ENCODE results near the gene SAMMSON. TPM values are rescaled to one million over a fixed set of nuclear protein-coding genes. Genes with fewer than 3 reads are reported as not detected.

SAMMSON gene
- total RNA-seq: under 0.01 TPM
- 0.05 TPM for polyA plus RNA-seq
- long read RNA-seq, donor 1: 0 reads
- long read RNA-seq, donor 2: 0 reads
- long read RNA-seq, donor 3: 0 reads
- long read RNA-seq, donor 4: 0 reads
- long read RNA-seq, donor 5: 0 reads
- long read RNA-seq, donor 6: 0 reads
- long read RNA-seq, donor 7: 0 reads
- long read RNA-seq, donor 8: 0 reads
- long read RNA-seq, donor 9: 0 reads
- long read RNA-seq, donor 10: 0 reads

- Histone ChIP-seq H3K4me1 (ENCODE audit: control insufficient read depth in 2 of 2, insufficient read depth in 2 of 2, low read length in 2 of 2) (no peaks in the 10 kb centered on the region), H3K27ac (ENCODE audit: low read depth in 1 of 2, low read length in 1 of 2) (no peak within 1 kb of the TSS), H3K9me3 (ENCODE audit: control insufficient read depth in 2 of 2, insufficient read depth in 1 of 2, low read length in 1 of 2) (peaks cover 0 to 3% of the 10 kb centered on the region in 2 donors), H3K4me3 (ENCODE audit: low read length in 2 of 2) (no peak within 1 kb of the TSS), H3K27me3 (ENCODE audit: control insufficient read depth in 2 of 2, insufficient read depth in 1 of 2, low read length in 1 of 2) (no peaks in the 10 kb centered on the region), H3K36me3 (ENCODE audit: control insufficient read depth in 2 of 2, insufficient read depth in 2 of 2, low read length in 1 of 2) (no peaks in the 10 kb centered on the region)
- DNase-seq (ENCODE audit: low read depth in 6 of 9, low spot score in 9 of 9): no peak
- WGBS: 97% methylated on average over 29 of the region's 29 CpGs
Observed at GRCh38 chr3:69999140-70000027, at the start of gene SAMMSON. Gene SAMMSON (plus strand): TSS chr3:69999733.

GRCh38 chr3:69951616-69952015 lies 47.9 kb upstream of the SAMMSON start:
- no peak overlapping the region for H3K4me3 ChIP-seq (ENCODE audit: low read length in 2 of 2)
- H3K9me3 ChIP-seq (ENCODE audit: control insufficient read depth in 2 of 2, insufficient read depth in 1 of 2, low read length in 1 of 2): no peaks in the 10 kb centered on the region
- no peaks in the 10 kb centered on the region for H3K27me3 ChIP-seq (ENCODE audit: control insufficient read depth in 2 of 2, insufficient read depth in 1 of 2, low read length in 1 of 2)
- no peak for DNase-seq (ENCODE audit: low read depth in 6 of 9, low spot score in 9 of 9)
- H3K27ac ChIP-seq (ENCODE audit: low read depth in 1 of 2, low read length in 1 of 2): no peak overlapping the region
- no peaks in the 10 kb centered on the region for H3K4me1 ChIP-seq (ENCODE audit: control insufficient read depth in 2 of 2, insufficient read depth in 2 of 2, low read length in 2 of 2)
- WGBS: 92% methylated on average over 3 of the region's 3 CpGs
- H3K36me3 ChIP-seq (ENCODE audit: control insufficient read depth in 2 of 2, insufficient read depth in 2 of 2, low read length in 1 of 2): no peaks in the 10 kb centered on the region

GRCh38 chr3:69959581-69959980 lies 40.0 kb upstream of the SAMMSON start:
- Histone ChIP-seq H3K36me3 (ENCODE audit: control insufficient read depth in 2 of 2, insufficient read depth in 2 of 2, low read length in 1 of 2) (peaks cover 0 to 4% of the 10 kb centered on the region in 2 donors), H3K27me3 (ENCODE audit: control insufficient read depth in 2 of 2, insufficient read depth in 1 of 2, low read length in 1 of 2) (no peaks in the 10 kb centered on the region), H3K4me1 (ENCODE audit: control insufficient read depth in 2 of 2, insufficient read depth in 2 of 2, low read length in 2 of 2) (no peaks in the 10 kb centered on the region), H3K4me3 (ENCODE audit: low read length in 2 of 2) (no peak overlapping the region), H3K27ac (ENCODE audit: low read depth in 1 of 2, low read length in 1 of 2) (no peak overlapping the region), H3K9me3 (ENCODE audit: control insufficient read depth in 2 of 2, insufficient read depth in 1 of 2, low read length in 1 of 2) (no peaks in the 10 kb centered on the region)
- DNase-seq (ENCODE audit: low read depth in 6 of 9, low spot score in 9 of 9): no peak
- 95% methylated on average over 7 of the region's 7 CpGs for WGBS

GRCh38 chr3:69961706-69962439 lies 37.7 kb upstream of the SAMMSON start:
- Histone ChIP-seq H3K4me1 (ENCODE audit: control insufficient read depth in 2 of 2, insufficient read depth in 2 of 2, low read length in 2 of 2) (no peaks in the 10 kb centered on the region), H3K27me3 (ENCODE audit: control insufficient read depth in 2 of 2, insufficient read depth in 1 of 2, low read length in 1 of 2) (no peaks in the 10 kb centered on the region), H3K27ac (ENCODE audit: low read depth in 1 of 2, low read length in 1 of 2) (no peak overlapping the region), H3K36me3 (ENCODE audit: control insufficient read depth in 2 of 2, insufficient read depth in 2 of 2, low read length in 1 of 2) (peaks cover 0 to 4% of the 10 kb centered on the region in 2 donors), H3K4me3 (ENCODE audit: low read length in 2 of 2) (no peak overlapping the region), H3K9me3 (ENCODE audit: control insufficient read depth in 2 of 2, insufficient read depth in 1 of 2, low read length in 1 of 2) (no peaks in the 10 kb centered on the region)
- DNase-seq (ENCODE audit: low read depth in 6 of 9, low spot score in 9 of 9): no peak
- 96% methylated on average over 5 of the region's 5 CpGs for WGBS

DNA sequence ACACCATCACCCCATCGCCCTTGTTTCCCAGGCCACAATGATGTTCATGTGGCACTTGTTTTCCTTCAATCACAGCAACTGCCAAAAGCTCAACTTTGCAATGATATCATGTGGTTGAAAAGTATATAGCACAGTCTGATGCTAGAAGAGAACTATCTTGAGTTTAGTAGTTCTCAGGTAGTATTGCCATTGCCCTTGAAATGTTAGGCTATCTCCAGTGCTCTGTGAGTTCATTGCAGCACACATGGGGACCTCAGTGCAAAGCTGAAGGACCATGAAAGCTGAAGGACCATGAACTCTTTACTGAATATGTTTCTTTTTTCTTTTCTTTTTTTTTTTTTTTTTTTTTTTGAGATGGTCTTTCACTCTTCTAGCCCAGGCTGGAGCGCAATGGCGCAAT lies 35.9 kb upstream of the SAMMSON start:
- WGBS: 98% methylated on average over 3 of the region's 3 CpGs
- H3K36me3 ChIP-seq (ENCODE audit: control insufficient read depth in 2 of 2, insufficient read depth in 2 of 2, low read length in 1 of 2): peaks cover 0 to 4% of the 10 kb centered on the region in 2 donors

GRCh38 chr3:69967156-69967555 lies 32.4 kb upstream of the SAMMSON start:
- 98% methylated on average over 6 of the region's 6 CpGs for WGBS
- no peak for DNase-seq (ENCODE audit: low read depth in 6 of 9, low spot score in 9 of 9)
- Histone ChIP-seq H3K27me3 (ENCODE audit: control insufficient read depth in 2 of 2, insufficient read depth in 1 of 2, low read length in 1 of 2) (no peaks in the 10 kb centered on the region), H3K27ac (ENCODE audit: low read depth in 1 of 2, low read length in 1 of 2) (no peak overlapping the region), H3K9me3 (ENCODE audit: control insufficient read depth in 2 of 2, insufficient read depth in 1 of 2, low read length in 1 of 2) (no peaks in the 10 kb centered on the region), H3K4me3 (ENCODE audit: low read length in 2 of 2) (no peak overlapping the region), H3K4me1 (ENCODE audit: control insufficient read depth in 2 of 2, insufficient read depth in 2 of 2, low read length in 2 of 2) (no peaks in the 10 kb centered on the region), H3K36me3 (ENCODE audit: control insufficient read depth in 2 of 2, insufficient read depth in 2 of 2, low read length in 1 of 2) (no peaks in the 10 kb centered on the region)

More for the DNA sequence above, 35.9 kb upstream of the SAMMSON start:
- H3K27me3 ChIP-seq (ENCODE audit: control insufficient read depth in 2 of 2, insufficient read depth in 1 of 2, low read length in 1 of 2): no peaks in the 10 kb centered on the region
- no peak overlapping the region for H3K27ac ChIP-seq (ENCODE audit: low read depth in 1 of 2, low read length in 1 of 2)
- DNase-seq (ENCODE audit: low read depth in 6 of 9, low spot score in 9 of 9): no peak
- no peaks in the 10 kb centered on the region for H3K9me3 ChIP-seq (ENCODE audit: control insufficient read depth in 2 of 2, insufficient read depth in 1 of 2, low read length in 1 of 2)
- H3K4me3 ChIP-seq (ENCODE audit: low read length in 2 of 2): no peak overlapping the region
- H3K4me1 ChIP-seq (ENCODE audit: control insufficient read depth in 2 of 2, insufficient read depth in 2 of 2, low read length in 2 of 2): no peaks in the 10 kb centered on the region

DNA sequence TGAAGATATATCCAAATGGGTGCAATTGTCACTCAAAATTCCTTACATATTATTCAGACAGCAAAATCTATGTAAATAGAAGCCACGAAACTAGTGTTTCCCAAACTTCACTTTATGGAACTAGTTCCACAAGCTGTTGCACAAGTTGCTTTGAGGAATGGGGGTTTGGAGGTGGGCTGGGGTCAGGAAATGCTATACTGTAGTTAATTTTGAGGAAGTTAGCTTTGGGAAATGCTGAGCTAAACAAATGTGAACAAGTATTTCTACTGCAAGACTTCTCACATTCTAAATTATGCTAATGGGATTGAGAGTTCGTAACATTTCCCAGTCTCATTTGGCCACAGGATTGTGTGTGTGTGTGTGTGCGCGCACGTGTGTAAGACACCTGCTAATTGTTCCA lies 28.7 kb upstream of the SAMMSON start:
- WGBS: 98% methylated on average over 5 of the region's 5 CpGs
- no peak for DNase-seq (ENCODE audit: low read depth in 6 of 9, low spot score in 9 of 9)
- Histone ChIP-seq H3K27ac (ENCODE audit: low read depth in 1 of 2, low read length in 1 of 2) (no peak overlapping the region), H3K4me1 (ENCODE audit: control insufficient read depth in 2 of 2, insufficient read depth in 2 of 2, low read length in 2 of 2) (no peaks in the 10 kb centered on the region), H3K36me3 (ENCODE audit: control insufficient read depth in 2 of 2, insufficient read depth in 2 of 2, low read length in 1 of 2) (no peaks in the 10 kb centered on the region), H3K4me3 (ENCODE audit: low read length in 2 of 2) (no peak overlapping the region), H3K27me3 (ENCODE audit: control insufficient read depth in 2 of 2, insufficient read depth in 1 of 2, low read length in 1 of 2) (no peaks in the 10 kb centered on the region), H3K9me3 (ENCODE audit: control insufficient read depth in 2 of 2, insufficient read depth in 1 of 2, low read length in 1 of 2) (no peaks in the 10 kb centered on the region)

- no peak overlapping the region for H3K4me3 ChIP-seq (ENCODE audit: low read length in 2 of 2)
- no peaks in the 10 kb centered on the region for H3K27me3 ChIP-seq (ENCODE audit: control insufficient read depth in 2 of 2, insufficient read depth in 1 of 2, low read length in 1 of 2)
- no peaks in the 10 kb centered on the region for H3K36me3 ChIP-seq (ENCODE audit: control insufficient read depth in 2 of 2, insufficient read depth in 2 of 2, low read length in 1 of 2)
- H3K27ac ChIP-seq (ENCODE audit: low read depth in 1 of 2, low read length in 1 of 2): no peak overlapping the region
- H3K4me1 ChIP-seq (ENCODE audit: control insufficient read depth in 2 of 2, insufficient read depth in 2 of 2, low read length in 2 of 2): no peaks in the 10 kb centered on the region
- H3K9me3 ChIP-seq (ENCODE audit: control insufficient read depth in 2 of 2, insufficient read depth in 1 of 2, low read length in 1 of 2): no peaks in the 10 kb centered on the region
- no peak for DNase-seq (ENCODE audit: low read depth in 6 of 9, low spot score in 9 of 9)
- 97% methylated on average over 4 of the region's 4 CpGs for WGBS
Observed at GRCh38 chr3:69972672-69973071, 26.9 kb upstream of the SAMMSON start.

DNA sequence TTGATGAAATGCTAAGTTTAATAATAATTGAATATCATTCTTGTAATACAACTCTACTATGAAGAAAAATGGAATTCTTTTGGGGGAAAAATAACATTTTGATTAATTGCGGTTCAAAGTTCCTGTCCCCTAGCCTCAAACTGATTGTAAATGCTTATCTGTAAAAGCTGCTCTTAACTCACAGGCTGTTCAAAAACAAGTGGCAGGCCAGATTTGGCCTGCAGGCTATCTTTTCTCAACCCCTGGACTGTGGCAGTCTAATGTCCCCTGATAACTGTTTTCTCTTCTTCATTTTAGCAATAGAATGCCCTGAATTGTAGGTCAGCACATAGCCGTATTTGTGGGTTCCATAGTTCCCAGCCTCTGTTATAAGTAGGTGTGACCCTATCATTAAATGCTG lies 23.5 kb upstream of the SAMMSON start:
- WGBS: 99% methylated on average over 2 of the region's 2 CpGs
- DNase-seq (ENCODE audit: low read depth in 6 of 9, low spot score in 9 of 9): no peak
- H3K36me3 ChIP-seq (ENCODE audit: control insufficient read depth in 2 of 2, insufficient read depth in 2 of 2, low read length in 1 of 2): no peaks in the 10 kb centered on the region
- no peak overlapping the region for H3K4me3 ChIP-seq (ENCODE audit: low read length in 2 of 2)
- no peaks in the 10 kb centered on the region for H3K9me3 ChIP-seq (ENCODE audit: control insufficient read depth in 2 of 2, insufficient read depth in 1 of 2, low read length in 1 of 2)
- no peaks in the 10 kb centered on the region for H3K27me3 ChIP-seq (ENCODE audit: control insufficient read depth in 2 of 2, insufficient read depth in 1 of 2, low read length in 1 of 2)
- no peak overlapping the region for H3K27ac ChIP-seq (ENCODE audit: low read depth in 1 of 2, low read length in 1 of 2)
- H3K4me1 ChIP-seq (ENCODE audit: control insufficient read depth in 2 of 2, insufficient read depth in 2 of 2, low read length in 2 of 2): no peaks in the 10 kb centered on the region
